Stomach (tissue), 19 donors: Measurements from ENCODE around the gene PLCG1. TPM values are rescaled to one million over a fixed set of nuclear protein-coding genes. Genes with fewer than 3 reads are reported as not detected.
A peak's percentile ranks its signal among the peaks of the same experiment; 100 is the strongest.

ENCODE experiments used
- DNase-seq, 2 donors: peaks; one replicate each; pipeline versions ENCODE4 v3.0.0 to v3.0.0-alpha.2; 2013 to 2019
- H3K27ac ChIP-seq, 5 donors: fragments of 200-600 bp in 4 of 5; sonication (generic) in 4 of 5; one replicate each; pipeline ENCODE4 v1.5.1; 2013 to 2019; ENCODE audit warnings: mild to moderate bottlenecking in 1 of 5, moderate library complexity in 1 of 5
- H3K27me3 ChIP-seq, 3 donors: fragments of 200-600 bp; sonication (generic); one replicate each; pipeline ENCODE4 v1.5.1; 2017 to 2019; ENCODE audit warnings: mixed run types in 1 of 3
- H3K36me3 ChIP-seq, 4 donors: fragments of 200-600 bp; sonication (generic); 1 replicate in 3 of 4; 2 replicates in 1 of 4; pipeline ENCODE4 v1.5.1; 2016 to 2019
- H3K4me1 ChIP-seq, 4 donors: fragments of 200-600 bp; sonication (generic); one replicate each; pipeline ENCODE4 v1.5.1; 2016 to 2019
- H3K4me3 ChIP-seq, 4 donors: fragments of 200-600 bp; sonication (generic) in 3 of 4; one replicate each; pipeline ENCODE4 v1.5.1; 2016 to 2019; ENCODE audit warnings: mild to moderate bottlenecking in 1 of 4
- H3K9me3 ChIP-seq, 4 donors: fragments of 200-600 bp; sonication (generic); one replicate each; pipeline ENCODE4 v1.5.1; 2016 to 2019
- EP300 ChIP-seq: sonication (generic); formaldehyde crosslinking; IDR thresholded peaks from one replicate; pipeline ENCODE4 v1.6.1; 2017; ENCODE audit warnings: antibody characterized with exemption
- POLR2A ChIP-seq, 4 donors: fragments of 450-650 bp; IDR thresholded peaks; one replicate each; pipeline ENCODE4 v1.6.1; 2016; ENCODE audit warnings: antibody characterized with exemption in 4 of 4, control low read depth in 2 of 4, mild to moderate bottlenecking in 1 of 4, moderate library complexity in 1 of 4
- POLR2AphosphoS5 ChIP-seq, 3 donors: sonication (generic); formaldehyde crosslinking; IDR thresholded peaks; one replicate each; pipeline ENCODE4 v1.6.1; 2016; ENCODE audit warnings: antibody characterized with exemption in 3 of 3
- WGBS, 5 donors: extraction: QIAGEN DNeasy Blood & Tissue Kit in 3 of 5; methylation state at CpG; one replicate each; pipeline versions ENCODE4 v1.1.5 to v1.1.7; 2013 to 2018; 5-methylcytosine and 5-hydroxymethylcytosine counted together
- intact Hi-C: fragments of 100-400 bp; cut with DNase I; formaldehyde crosslinking; loops from one replicate; pipeline ENCODE4 v1.15.1; 2023; ENCODE audit warnings: low total_unique reads
- long read RNA-seq, 10 donors: transcript quantifications; one replicate each; lab custom pipeline, GENCODE V29; 2026
- polyA plus RNA-seq, 3 donors: library from polyadenylated mRNA; stranded (reverse); fragments of 200-250 nt; gene quantifications; one replicate each; pipeline ENCODE4 v1.2.3, GENCODE V29; 2013
- total RNA-seq, 5 donors: library from RNA; depleted of rRNA; stranded (reverse); fragments of >200 nt; gene quantifications; one replicate each; pipeline versions ENCODE4 v1.1.0 to v1.2.3, GENCODE V29; 2014 to 2016
- TF ChIP-seq, protein P1 (sequence below), 7 experiments: fragments of 450-650 bp in 4 of 7; fragments of 200-600 bp in 3 of 7; sonication (generic) in 3 of 7; IDR thresholded peaks; one replicate each; pipeline ENCODE4 v1.5.1; 2016 to 2019; ENCODE audit warnings: antibody characterized with exemption in 7 of 7, control low read depth in 2 of 7, mild to moderate bottlenecking in 1 of 7
- donor health status: healthy with polysubstance abuse.
- donor health status: Bipolar disorder and iron deficiency.
- donor health status: healthy.

PLCG1 gene
- total RNA-seq (100 to 1,000 TPM in 2 of 5 donors, 10 to 100 TPM in 3; 37.9 to 576 (median 86.1) TPM), polyA plus RNA-seq (10 to 100 TPM; 16.3 to 32.9 (median 17.5) TPM)
- long read RNA-seq, donor 1 = 0 reads
- long read RNA-seq, donor 2, full-length matches to known transcripts = 2 of 8 reads
- long read RNA-seq, donor 2, partial matches to known transcripts = 6 of 8 reads
- long read RNA-seq, donor 2, other reads (novel, unspliced or antisense) = 0 of 8 reads
- long read RNA-seq, donor 3, partial matches to known transcripts = 0 of 2 reads
- long read RNA-seq, donor 3, other reads (novel, unspliced or antisense) = 0 of 2 reads
- long read RNA-seq, donor 4 = 0 reads
- long read RNA-seq, donor 5, full-length matches to known transcripts = 3 of 3 reads
- long read RNA-seq, donor 5, partial matches to known transcripts = 0 of 3 reads
- long read RNA-seq, donor 5, other reads (novel, unspliced or antisense) = 0 of 3 reads
- long read RNA-seq, donor 6, partial matches to known transcripts = 43 of 44 reads
- long read RNA-seq, donor 6, other reads (novel, unspliced or antisense) = 0 of 44 reads
- long read RNA-seq, donor 7, partial matches to known transcripts = 0 of 1 reads
- long read RNA-seq, donor 7, other reads (novel, unspliced or antisense) = 0 of 1 reads
- long read RNA-seq, donor 8, partial matches to known transcripts = 0 of 2 reads
- long read RNA-seq, donor 8, other reads (novel, unspliced or antisense) = 0 of 2 reads
- long read RNA-seq, donor 9, partial matches to known transcripts = 0 of 3 reads
- long read RNA-seq, donor 9, other reads (novel, unspliced or antisense) = 0 of 3 reads
- long read RNA-seq, donor 10 = 0 reads

GRCh38 chr20:41136680-41137613, at the start of gene PLCG1:
TSS of gene PLCG1 (plus strand) at chr20:41137543. CDS start at chr20:41137642, 99 bp downstream.
- H3K4me1 ChIP-seq = peaks cover 37 to 56% (median 52%) of the 10 kb centered on the region in 4 donors
- no peaks in the 10 kb centered on the region for H3K36me3 ChIP-seq
- DNase-seq = peak; percentile 91 to 97
- H3K27ac ChIP-seq = peak within 1 kb of the TSS; percentile 93 to 98 (median 96)
- H3K9me3 ChIP-seq = no peaks in the 10 kb centered on the region
- TF ChIP-seq POLR2AphosphoS5 (IDR thresholded peaks at IDR 0.05) = peak; percentile 43 to 85 (median 83)
- TF ChIP-seq, protein P1, sequence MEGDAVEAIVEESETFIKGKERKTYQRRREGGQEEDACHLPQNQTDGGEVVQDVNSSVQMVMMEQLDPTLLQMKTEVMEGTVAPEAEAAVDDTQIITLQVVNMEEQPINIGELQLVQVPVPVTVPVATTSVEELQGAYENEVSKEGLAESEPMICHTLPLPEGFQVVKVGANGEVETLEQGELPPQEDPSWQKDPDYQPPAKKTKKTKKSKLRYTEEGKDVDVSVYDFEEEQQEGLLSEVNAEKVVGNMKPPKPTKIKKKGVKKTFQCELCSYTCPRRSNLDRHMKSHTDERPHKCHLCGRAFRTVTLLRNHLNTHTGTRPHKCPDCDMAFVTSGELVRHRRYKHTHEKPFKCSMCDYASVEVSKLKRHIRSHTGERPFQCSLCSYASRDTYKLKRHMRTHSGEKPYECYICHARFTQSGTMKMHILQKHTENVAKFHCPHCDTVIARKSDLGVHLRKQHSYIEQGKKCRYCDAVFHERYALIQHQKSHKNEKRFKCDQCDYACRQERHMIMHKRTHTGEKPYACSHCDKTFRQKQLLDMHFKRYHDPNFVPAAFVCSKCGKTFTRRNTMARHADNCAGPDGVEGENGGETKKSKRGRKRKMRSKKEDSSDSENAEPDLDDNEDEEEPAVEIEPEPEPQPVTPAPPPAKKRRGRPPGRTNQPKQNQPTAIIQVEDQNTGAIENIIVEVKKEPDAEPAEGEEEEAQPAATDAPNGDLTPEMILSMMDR (IDR thresholded peaks at IDR 0.05) = no peak
- H3K4me3 ChIP-seq = peak within 1 kb of the TSS; percentile 74 to 91 (median 82)
- H3K27me3 ChIP-seq = no peaks in the 10 kb centered on the region
- WGBS, 5 donors = 0 to 2% (median 0%) methylated on average over 21 to 121 of the region's 121 CpGs
- intact Hi-C loops = no loop called here

- Histone ChIP-seq H3K4me3 (no peak overlapping the region), H3K4me1 (peaks cover 0 to 14% (median 5%) of the 10 kb centered on the region in 4 donors), H3K27ac (no peak overlapping the region), H3K36me3 (peaks cover 13 to 77% (median 73%) of the 10 kb centered on the region in 4 donors), H3K27me3 (no peaks in the 10 kb centered on the region), H3K9me3 (no peaks in the 10 kb centered on the region)
- no peak for DNase-seq
- intact Hi-C loops = no loop called here
- TF ChIP-seq, protein P1 (IDR thresholded peaks at IDR 0.05) = no peak
- TF ChIP-seq POLR2A (IDR thresholded peaks at IDR 0.05) (no peak), EP300 (no peak), POLR2AphosphoS5 (IDR thresholded peaks at IDR 0.05) (no peak)
- whole genome bisulfite sequencing, 5 donors = 73 to 88% (median 79%) methylated on average over 3 of the region's 3 CpGs
Measured at GRCh38 chr20:41087777-41088176, 49.6 kb upstream of the PLCG1 start.

DNA sequence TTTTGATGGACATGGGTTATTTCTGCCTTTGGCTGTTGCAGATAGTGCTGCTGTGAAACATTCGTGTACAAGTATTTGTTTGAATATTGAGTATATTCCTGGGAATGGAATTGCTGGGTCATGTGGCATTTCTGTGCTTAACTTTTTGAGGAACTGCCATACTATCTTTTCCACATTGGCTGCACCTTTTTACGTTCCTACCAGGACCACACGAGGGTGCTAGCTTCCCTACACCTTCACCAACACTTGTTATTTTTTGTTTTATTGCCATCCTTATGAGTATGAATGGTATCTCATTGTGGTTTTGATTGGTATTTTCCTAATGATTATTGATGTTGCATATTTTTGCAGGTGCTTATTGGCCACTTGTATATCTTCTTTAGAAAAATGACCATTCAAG, 47.8 kb upstream of the PLCG1 start:
- Histone ChIP-seq H3K9me3 (no peaks in the 10 kb centered on the region), H3K27ac (no peak overlapping the region), H3K4me3 (no peak overlapping the region), H3K4me1 (peaks cover 0 to 17% (median 7%) of the 10 kb centered on the region in 4 donors), H3K27me3 (no peaks in the 10 kb centered on the region), H3K36me3 (peaks cover 26 to 77% (median 75%) of the 10 kb centered on the region in 4 donors)
- TF ChIP-seq, protein P1 (IDR thresholded peaks at IDR 0.05) = no peak
- TF ChIP-seq POLR2A (IDR thresholded peaks at IDR 0.05) = no peak
- no peak for TF ChIP-seq POLR2AphosphoS5 (IDR thresholded peaks at IDR 0.05)
- no peak for TF ChIP-seq EP300
- no peak for DNase-seq
- WGBS, 5 donors = 89 to 94% (median 91%) methylated on average over 3 of the region's 3 CpGs
- intact Hi-C loops = no loop called here
